IMR-90 (cell line): ENCODE data around the gene FNBP1L. TPM values are rescaled to one million over a fixed set of nuclear protein-coding genes. Genes with fewer than 3 reads are reported as not detected.

ENCODE experiments used
- ATAC-seq: fragments of 200-7000 bp; cut with Tn5 transposase; 2 replicates; pipeline ENCODE4 v1.9.1; 2020; ENCODE audit warnings: low read depth, mild to moderate bottlenecking, moderate library complexity
- BruUV-seq: library from RNA; stranded (reverse); fragments of 400-500 nt; replicated peaks from 2 replicates; lab custom pipeline; 2021; lab: Mats Ljungman, UMichigan
- CTCF ChIA-PET: fragments of 300-600 bp; formaldehyde crosslinking; extraction: SDS; loops from one replicate; lab custom pipeline; 2021; ENCODE audit warnings: antibody characterized with exemption; lab: Yijun Ruan, JAX
- POLR2A ChIA-PET: fragments of 300-600 bp; sonication (Branson Sonifier 250); formaldehyde crosslinking; loops from one replicate; lab custom pipeline; 2022; ENCODE audit warnings: antibody characterized with exemption; ENCODE audit not compliant: unreplicated experiment; lab: Charles Lee
- DNase-seq: peaks from one replicate; pipeline ENCODE4 v3.0.0; 2013
- H2AFZ ChIP-seq: replicated peaks from 2 replicates; pipeline ENCODE3; 2013; ENCODE audit warnings: low read length, mild to moderate bottlenecking; ENCODE audit not compliant: poor library complexity
- H2AK5ac ChIP-seq: 2 replicates; pipeline ENCODE4 v1.6.1; 2013; ENCODE audit warnings: low read depth, low read length, inconsistent platforms
- H2AK9ac ChIP-seq: replicated peaks from 2 replicates; pipeline ENCODE3; 2013; ENCODE audit warnings: mild to moderate bottlenecking, low read depth, low read length, moderate library complexity; ENCODE audit not compliant: poor library complexity
- H2BK120ac ChIP-seq: 2 replicates; pipeline ENCODE4 v1.6.1; 2013; ENCODE audit warnings: low read depth, low read length, inconsistent platforms
- H2BK15ac ChIP-seq: 3 replicates; pipeline ENCODE4 v1.6.1; 2013; ENCODE audit warnings: low read depth, low read length, inconsistent platforms
- H2BK20ac ChIP-seq: 2 replicates; pipeline ENCODE4 v1.6.1; 2013; ENCODE audit warnings: low read depth, mild to moderate bottlenecking, inconsistent platforms, low read length, moderate library complexity
- H2BK5ac ChIP-seq: 2 replicates; pipeline ENCODE4 v1.6.1; 2013; ENCODE audit warnings: mild to moderate bottlenecking, low read depth, low read length, inconsistent platforms; ENCODE audit not compliant: poor library complexity, severe bottlenecking
- H3K14ac ChIP-seq: replicated peaks from 2 replicates; pipeline ENCODE4 v1.6.1; 2013; ENCODE audit warnings: low read depth, low read length, inconsistent platforms
- H3K18ac ChIP-seq: 2 replicates; pipeline ENCODE4 v1.6.1; 2013; ENCODE audit warnings: low read depth, low read length, control low read depth
- H3K23ac ChIP-seq: 2 replicates; pipeline ENCODE4 v1.6.1; 2013; ENCODE audit warnings: low read depth, low read length, inconsistent platforms
- H3K27ac ChIP-seq: 2 replicates; pipeline ENCODE4 v1.5.1; 2013; ENCODE audit warnings: mild to moderate bottlenecking, control low read depth, low read length; ENCODE audit not compliant: insufficient read depth
- H3K27me3 ChIP-seq: 2 replicates; pipeline ENCODE4 v1.6.1; 2013; ENCODE audit warnings: low read length; ENCODE audit not compliant: control insufficient read depth, insufficient read depth
- H3K36me3 ChIP-seq: 2 replicates; pipeline ENCODE4 v1.6.1; 2013; ENCODE audit warnings: low read length, mixed read lengths; ENCODE audit not compliant: control insufficient read depth, insufficient read depth
- H3K4ac ChIP-seq: 2 replicates; pipeline ENCODE4 v1.6.1; 2013; ENCODE audit warnings: low read depth, low read length, inconsistent platforms
- H3K4me1 ChIP-seq: 2 replicates; pipeline ENCODE4 v1.6.1; 2013; ENCODE audit warnings: low read length, mixed read lengths; ENCODE audit not compliant: control insufficient read depth, insufficient read depth
- H3K4me2 ChIP-seq: 2 replicates; pipeline ENCODE4 v1.6.1; 2013; ENCODE audit warnings: low read depth, mild to moderate bottlenecking, control low read depth, low read length, moderate library complexity
- H3K4me3 ChIP-seq: 2 replicates; pipeline ENCODE4 v1.5.1; 2013; ENCODE audit warnings: low read depth, mild to moderate bottlenecking, control low read depth, low read length, moderate library complexity; ENCODE audit not compliant: insufficient read depth
- H3K56ac ChIP-seq: 2 replicates; pipeline ENCODE4 v1.6.1; 2013; ENCODE audit warnings: low read length, inconsistent platforms; ENCODE audit not compliant: insufficient read depth; ENCODE audit errors: extremely low read depth
- H3K79me1 ChIP-seq, 2 experiments: 2 replicates each; pipeline ENCODE4 v1.6.1; 2013; ENCODE audit warnings: low read length in 2 of 2, inconsistent platforms in 1 of 2, low read depth in 1 of 2
- H3K9ac ChIP-seq: 2 replicates; pipeline ENCODE4 v1.6.1; 2013; ENCODE audit warnings: low read depth, low read length, control low read depth
- H3K9me1 ChIP-seq: 2 replicates; pipeline ENCODE4 v1.6.1; 2013; ENCODE audit warnings: low read length, inconsistent platforms; ENCODE audit not compliant: insufficient read depth
- H3K9me3 ChIP-seq: 2 replicates; pipeline ENCODE4 v1.6.1; 2013; ENCODE audit warnings: low read length; ENCODE audit not compliant: control insufficient read depth, insufficient read depth
- H4K20me1 ChIP-seq: 2 replicates; pipeline ENCODE4 v1.6.1; 2013; ENCODE audit warnings: low read length, inconsistent platforms; ENCODE audit not compliant: insufficient read depth
- H4K5ac ChIP-seq: 2 replicates; pipeline ENCODE4 v1.6.1; 2013; ENCODE audit warnings: mild to moderate bottlenecking, low read depth, low read length, control low read depth
- H4K8ac ChIP-seq, 2 experiments: 2 replicates each; pipeline ENCODE4 v1.6.1; 2013; ENCODE audit warnings: low read depth in 2 of 2, low read length in 2 of 2, control low read depth in 1 of 2, inconsistent platforms in 1 of 2
- H4K91ac ChIP-seq: 2 replicates; pipeline ENCODE4 v1.6.1; 2013; ENCODE audit warnings: low read depth, low read length, inconsistent platforms; ENCODE audit not compliant: insufficient read depth
- CEBPB ChIP-seq: IDR thresholded peaks from 2 replicates; pipeline ENCODE4 v1.6.1; 2012; ENCODE audit warnings: low read depth, low read length, improper control_type of control experiment
- CTCF ChIP-seq: conservative IDR thresholded peaks from 2 replicates; pipeline ENCODE4 v1.5.1; 2012; ENCODE audit warnings: mild to moderate bottlenecking, low read depth, low read length, improper control_type of control experiment
- ELK1 ChIP-seq: fragments of 150-350 bp; IDR thresholded peaks from 2 replicates; pipeline ENCODE4 v1.6.1; 2016; ENCODE audit warnings: low read depth, mild to moderate bottlenecking, low read length, moderate library complexity, borderline replicate concordance
- FOS ChIP-seq: fragments of 150-350 bp; IDR thresholded peaks from 2 replicates; pipeline ENCODE4 v1.6.1; 2016; ENCODE audit warnings: low read depth, low read length
- MAFK ChIP-seq: IDR thresholded peaks from 2 replicates; pipeline ENCODE4 v1.6.1; 2012; ENCODE audit warnings: low read depth, low read length, improper control_type of control experiment
- MAZ ChIP-seq: IDR thresholded peaks from 2 replicates; pipeline ENCODE4 v1.6.1; 2012; ENCODE audit warnings: low read depth, mild to moderate bottlenecking, low read length, improper control_type of control experiment, moderate library complexity, borderline replicate concordance
- NFE2L2 ChIP-seq: fragments of 150-350 bp; IDR thresholded peaks from 2 replicates; pipeline ENCODE4 v1.6.1; 2016; ENCODE audit warnings: low read depth, mild to moderate bottlenecking, low read length
- RAD21 ChIP-seq: IDR thresholded peaks from 2 replicates; pipeline ENCODE4 v1.6.1; 2012; ENCODE audit warnings: low read length, improper control_type of control experiment
- RCOR1 ChIP-seq: IDR thresholded peaks from 2 replicates; pipeline ENCODE4 v1.6.1; 2012; ENCODE audit warnings: mild to moderate bottlenecking, low read length, improper control_type of control experiment; ENCODE audit not compliant: insufficient replicate concordance
- RFX5 ChIP-seq: IDR thresholded peaks from 2 replicates; pipeline ENCODE4 v1.8.0; 2012; ENCODE audit warnings: low read depth, mild to moderate bottlenecking, low read length, moderate library complexity
- SMC3 ChIP-seq: fragments of 150-350 bp; IDR thresholded peaks from 2 replicates; pipeline ENCODE4 v1.6.1; 2016; ENCODE audit warnings: low read depth, mild to moderate bottlenecking, antibody characterized with exemption, low read length, moderate library complexity
- USF2 ChIP-seq: fragments of 150-350 bp; IDR thresholded peaks from 2 replicates; pipeline ENCODE4 v1.6.1; 2017; ENCODE audit warnings: mild to moderate bottlenecking, antibody characterized with exemption, low read length, low read depth
- dilution Hi-C: fragments of 300-500 bp; cut with HindIII; formaldehyde crosslinking; loops from one replicate; pipeline ENCODE4 v1.14.3; 2018; ENCODE audit warnings: low sequenced_read_pairs; ENCODE audit not compliant: unreplicated experiment
- in situ Hi-C: fragments of 300-500 bp; cut with MboI; formaldehyde crosslinking; loops from 3 replicates; pipeline ENCODE4 v1.14.3; 2019; ENCODE audit warnings: low sequenced_read_pairs, inconsistent platforms, mixed read lengths
- intact Hi-C: fragments of 100-400 bp; cut with micrococcal nuclease; formaldehyde crosslinking; loops from 2 replicates; pipeline ENCODE4 v1.10.0; 2022
- polyA plus RNA-seq, 3 experiments: library from polyadenylated mRNA; depleted of rRNA; stranded (reverse); fragments of >200 nt; gene quantifications; 2 replicates each; pipeline ENCODE4 v1.2.3, GENCODE V29; 2012; ENCODE audit warnings: low replicate concordance in 1 of 3
- total RNA-seq: library from RNA; depleted of rRNA; stranded (reverse); fragments of >200 nt; gene quantifications from 2 replicates; pipeline ENCODE4 v1.2.3, GENCODE V29; 2012

Gene FNBP1L
- total and polyA plus RNA-seq, 2 of the 4 experiments (the other 2 are of a cell fraction), result 9.3 to 15.2 TPM

DNA sequence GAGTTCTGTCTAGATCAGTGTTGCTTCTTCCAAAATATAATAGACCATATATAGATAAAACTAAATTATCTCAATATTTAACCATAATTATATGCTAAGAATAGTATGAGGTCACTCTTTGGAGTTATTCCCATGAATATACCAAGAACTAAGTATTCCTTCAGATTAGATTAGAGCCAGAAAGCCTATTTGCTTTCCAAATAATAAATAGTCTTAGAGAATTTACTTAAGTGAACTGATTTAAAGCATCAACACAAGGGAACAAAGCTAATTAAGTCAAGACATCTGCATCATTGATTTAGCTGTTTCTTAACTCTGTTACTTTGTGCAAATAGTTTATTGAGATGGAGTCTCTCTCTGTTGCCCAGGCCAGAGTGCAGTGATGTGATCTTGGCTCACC, 35.7 kb downstream of the FNBP1L start:
- DNase-seq (no peak), ATAC-seq (no peak)
- intact Hi-C loops, result no loop called here
- Histone ChIP-seq H3K23ac (no peak overlapping the region), H3K79me1 (peaks cover 0 to 6% of the 10 kb centered on the region in 2 experiments; a peak in 1 of 4 replicates), H3K18ac (no peak overlapping the region), H3K36me3 (no peaks in the 10 kb centered on the region), H3K9me3 (peaks cover 2% of the 10 kb centered on the region), H4K91ac (no peak overlapping the region), H3K27ac (no peak overlapping the region), H3K4me1 (no peaks in the 10 kb centered on the region), H2BK5ac (no peak overlapping the region), H3K9ac (no peak overlapping the region), H4K5ac (no peak overlapping the region), H3K4ac (no peak overlapping the region), H3K56ac (no peak overlapping the region), H4K8ac (no peak overlapping the region), H2BK20ac (no peak overlapping the region), H3K14ac (no peak overlapping the region), H3K9me1 (no peaks in the 10 kb centered on the region), H3K4me2 (no peak overlapping the region), H2AFZ (no peak overlapping the region), H2BK15ac (no peak overlapping the region), H2AK5ac (no peak overlapping the region), H2BK120ac (no peak overlapping the region), H4K20me1 (no peaks in the 10 kb centered on the region), H3K4me3 (no peak overlapping the region), H3K27me3 (no peaks in the 10 kb centered on the region), H2AK9ac (no peak overlapping the region)
- TF ChIP-seq SMC3 (no peak), FOS (no peak), USF2 (no peak), MAZ (no peak), CTCF (no peak), CEBPB (no peak), RCOR1 (no peak), RFX5 (no peak), RAD21 (no peak), ELK1 (no peak), NFE2L2 (no peak), MAFK (no peak)
- POLR2A ChIA-PET, result no interaction called here
- no TSS peak for BruUV-seq
- CTCF ChIA-PET, result interaction anchor here (0.6 kb wide), 1 partner anchor 63 kb away, joined by 3 read pairs; no protein-coding TSS in a partner anchor
- dilution Hi-C loops, result no loop called here
- in situ Hi-C loops, result no loop called here
